Measurements from ENCODE around the gene KCNH2. TPM values are rescaled to one million over a fixed set of nuclear protein-coding genes. Genes with fewer than 3 reads are reported as not detected.

Gene KCNH2
- total RNA-seq, 2 experiments from 2014 or later, result not detected

- POLR2A ChIA-PET, result no interaction called here
- Mint-ChIP-seq H3K4me3 (no peak overlapping the region), H3K36me3 (ENCODE audit: low read depth) (no peaks in the 10 kb centered on the region), H3K27me3 (ENCODE audit: low read depth) (peaks cover 4% of the 10 kb centered on the region), H3K27ac (no peak overlapping the region), H3K4me1 (ENCODE audit: low read depth) (peaks cover 22% of the 10 kb centered on the region), H3K9me3 (ENCODE audit: insufficient read depth) (no peaks in the 10 kb centered on the region)
- ATAC-seq (no peak), DNase-seq (no peak)
- CTCF ChIA-PET, result interaction anchor here (1.5 kb wide), 1 partner anchor 9 kb away, joined by 3 read pairs; no protein-coding TSS in a partner anchor
These were observed 23.4 kb upstream of the KCNH2 start for GRCh38 chr7:151001546-151001945.

GRCh38 chr7:151000897-151001495 lies 22.9 kb upstream of the KCNH2 start:
- H3K36me3 Mint-ChIP-seq (ENCODE audit: low read depth), result no peaks in the 10 kb centered on the region
- no peaks in the 10 kb centered on the region for H3K9me3 Mint-ChIP-seq (ENCODE audit: insufficient read depth)
- H3K27ac Mint-ChIP-seq, result no peak overlapping the region
- POLR2A ChIA-PET, result interaction anchor here (0.6 kb wide), 1 partner anchor 66 kb away, joined by 3 read pairs; no protein-coding TSS in a partner anchor
- DNase-seq, result no peak
- peaks cover 4% of the 10 kb centered on the region for H3K27me3 Mint-ChIP-seq (ENCODE audit: low read depth)
- H3K4me1 Mint-ChIP-seq (ENCODE audit: low read depth), result peaks cover 23% of the 10 kb centered on the region
- CTCF ChIA-PET, result interaction anchor here (1.5 kb wide), 1 partner anchor 10 kb away, joined by 3 read pairs; no protein-coding TSS in a partner anchor
- H3K4me3 Mint-ChIP-seq, result no peak overlapping the region
- no peak for ATAC-seq

GRCh38 chr7:150999497-151000230 lies 21.5 kb upstream of the KCNH2 start:
- peaks cover 28% of the 10 kb centered on the region for H3K4me1 Mint-ChIP-seq (ENCODE audit: low read depth)
- DNase-seq (no peak), ATAC-seq (no peak)
- H3K27me3 Mint-ChIP-seq (ENCODE audit: low read depth), result peaks cover 4% of the 10 kb centered on the region
- ChIA-PET POLR2A (no interaction called here), CTCF (no interaction called here)
- H3K27ac Mint-ChIP-seq, result no peak overlapping the region
- H3K36me3 Mint-ChIP-seq (ENCODE audit: low read depth), result no peaks in the 10 kb centered on the region
- H3K4me3 Mint-ChIP-seq, result no peak overlapping the region
- no peaks in the 10 kb centered on the region for H3K9me3 Mint-ChIP-seq (ENCODE audit: insufficient read depth)

GRCh38 chr7:150999001-150999400 lies 20.9 kb upstream of the KCNH2 start:
- no peak overlapping the region for H3K27ac Mint-ChIP-seq
- ATAC-seq, result no peak
- peaks cover 34% of the 10 kb centered on the region for H3K4me1 Mint-ChIP-seq (ENCODE audit: low read depth)
- no peaks in the 10 kb centered on the region for H3K9me3 Mint-ChIP-seq (ENCODE audit: insufficient read depth)
- DNase-seq, result no peak
- ChIA-PET CTCF (no interaction called here), POLR2A (no interaction called here)
- H3K4me3 Mint-ChIP-seq, result no peak overlapping the region
- peaks cover 4% of the 10 kb centered on the region for H3K27me3 Mint-ChIP-seq (ENCODE audit: low read depth)
- H3K36me3 Mint-ChIP-seq (ENCODE audit: low read depth), result no peaks in the 10 kb centered on the region

- ATAC-seq, result no peak
- DNase-seq, result no peak
- no peaks in the 10 kb centered on the region for H3K36me3 Mint-ChIP-seq (ENCODE audit: low read depth)
- no peak overlapping the region for H3K4me3 Mint-ChIP-seq
- H3K27me3 Mint-ChIP-seq (ENCODE audit: low read depth), result peaks cover 4% of the 10 kb centered on the region
- CTCF ChIA-PET, result no interaction called here
- POLR2A ChIA-PET, result no interaction called here
- H3K4me1 Mint-ChIP-seq (ENCODE audit: low read depth), result peaks cover 37% of the 10 kb centered on the region
- H3K27ac Mint-ChIP-seq, result no peak overlapping the region
- no peaks in the 10 kb centered on the region for H3K9me3 Mint-ChIP-seq (ENCODE audit: insufficient read depth)
These were observed 20.2 kb upstream of the KCNH2 start for GRCh38 chr7:150998341-150998740.

- H3K36me3 Mint-ChIP-seq (ENCODE audit: low read depth), result no peaks in the 10 kb centered on the region
- ChIA-PET POLR2A (no interaction called here), CTCF (interaction anchor here (0.7 kb wide), 1 partner anchor 35 kb away, joined by 4 read pairs; no protein-coding TSS in a partner anchor)
- peaks cover 4% of the 10 kb centered on the region for H3K27me3 Mint-ChIP-seq (ENCODE audit: low read depth)
- DNase-seq (no peak), ATAC-seq (no peak)
- no peak overlapping the region for H3K27ac Mint-ChIP-seq
- H3K4me1 Mint-ChIP-seq (ENCODE audit: low read depth), result peaks cover 37% of the 10 kb centered on the region
- H3K9me3 Mint-ChIP-seq (ENCODE audit: insufficient read depth), result no peaks in the 10 kb centered on the region
- no peak overlapping the region for H3K4me3 Mint-ChIP-seq
These were observed 19.7 kb upstream of the KCNH2 start for GRCh38 chr7:150997817-150998216.

GRCh38 chr7:150997075-150997511 lies 19.0 kb upstream of the KCNH2 start:
- peaks cover 37% of the 10 kb centered on the region for H3K4me1 Mint-ChIP-seq (ENCODE audit: low read depth)
- CTCF ChIA-PET, result interaction anchor here (0.7 to 1.0 kb wide), 3 partner anchors 14 to 34 kb away, joined by 3 to 4 read pairs (median 3); no protein-coding TSS in a partner anchor
- no peaks in the 10 kb centered on the region for H3K36me3 Mint-ChIP-seq (ENCODE audit: low read depth)
- no peak overlapping the region for H3K27ac Mint-ChIP-seq
- no peak for ATAC-seq
- peaks cover 4% of the 10 kb centered on the region for H3K27me3 Mint-ChIP-seq (ENCODE audit: low read depth)
- no peak for DNase-seq
- H3K4me3 Mint-ChIP-seq, result no peak overlapping the region
- POLR2A ChIA-PET, result no interaction called here
- no peaks in the 10 kb centered on the region for H3K9me3 Mint-ChIP-seq (ENCODE audit: insufficient read depth)

GRCh38 chr7:150996376-150997074 lies 18.4 kb upstream of the KCNH2 start:
- no peak for DNase-seq
- H3K27ac Mint-ChIP-seq, result no peak overlapping the region
- H3K27me3 Mint-ChIP-seq (ENCODE audit: low read depth), result peaks cover 4% of the 10 kb centered on the region
- no peaks in the 10 kb centered on the region for H3K9me3 Mint-ChIP-seq (ENCODE audit: insufficient read depth)
- no peak overlapping the region for H3K4me3 Mint-ChIP-seq
- no peak for ATAC-seq
- ChIA-PET CTCF (interaction anchor here (0.6 to 1.0 kb wide), 3 partner anchors 11 to 22 kb away, joined by 3 read pairs; no protein-coding TSS in a partner anchor), POLR2A (no interaction called here)
- peaks cover 37% of the 10 kb centered on the region for H3K4me1 Mint-ChIP-seq (ENCODE audit: low read depth)
- no peaks in the 10 kb centered on the region for H3K36me3 Mint-ChIP-seq (ENCODE audit: low read depth)

- H3K36me3 Mint-ChIP-seq (ENCODE audit: low read depth), result peaks cover 1% of the 10 kb centered on the region
- no peak for ATAC-seq
- DNase-seq, result no peak
- peaks cover 13% of the 10 kb centered on the region for H3K9me3 Mint-ChIP-seq (ENCODE audit: insufficient read depth)
- CTCF ChIA-PET, result interaction anchor here (0.7 to 1.7 kb wide), 7 partner anchors 8 to 119 kb away, joined by 3 to 22 read pairs (median 5); no protein-coding TSS in a partner anchor
- POLR2A ChIA-PET, result interaction anchor here (0.7 kb wide), 1 partner anchor 13 kb away, joined by 3 read pairs; no protein-coding TSS in a partner anchor
- H3K4me3 Mint-ChIP-seq, result peak overlapping the region; percentile 27
- H3K27me3 Mint-ChIP-seq (ENCODE audit: low read depth), result peaks cover 8% of the 10 kb centered on the region
- peaks cover 29% of the 10 kb centered on the region for H3K4me1 Mint-ChIP-seq (ENCODE audit: low read depth)
- H3K27ac Mint-ChIP-seq, result peak overlapping the region; percentile 52
These were observed 16.9 kb upstream of the KCNH2 start for GRCh38 chr7:150994838-150995510.

- CTCF ChIA-PET, result interaction anchor here (0.7 to 1.7 kb wide), 11 partner anchors 8 to 118 kb away, joined by 3 to 22 read pairs (median 4); no protein-coding TSS in a partner anchor
- Mint-ChIP-seq H3K27me3 (ENCODE audit: low read depth) (peaks cover 12% of the 10 kb centered on the region), H3K4me1 (ENCODE audit: low read depth) (peaks cover 29% of the 10 kb centered on the region), H3K4me3 (peak overlapping the region; percentile 27), H3K9me3 (ENCODE audit: insufficient read depth) (peaks cover 13% of the 10 kb centered on the region), H3K27ac (peak overlapping the region; percentile 52), H3K36me3 (ENCODE audit: low read depth) (peaks cover 3% of the 10 kb centered on the region)
- DNase-seq (peak; percentile 54), ATAC-seq (peak; percentile 80)
- POLR2A ChIA-PET, result interaction anchor here (0.7 to 1.2 kb wide), 2 partner anchors 14 to 87 kb away, joined by 3 read pairs; partner anchors contain the start of gene FASTK
These were observed 16.2 kb upstream of the KCNH2 start for GRCh38 chr7:150994141-150994837.

- POLR2A ChIA-PET, result interaction anchor here (1.2 kb wide), 2 partner anchors 56 to 87 kb away, joined by 3 read pairs; partner anchors contain the start of gene FASTK
- peaks cover 12% of the 10 kb centered on the region for H3K27me3 Mint-ChIP-seq (ENCODE audit: low read depth)
- DNase-seq (no peak), ATAC-seq (no peak)
- H3K9me3 Mint-ChIP-seq (ENCODE audit: insufficient read depth), result peaks cover 13% of the 10 kb centered on the region
- H3K27ac Mint-ChIP-seq, result no peak overlapping the region
- no peak overlapping the region for H3K4me3 Mint-ChIP-seq
- CTCF ChIA-PET, result interaction anchor here (0.9 to 1.7 kb wide), 9 partner anchors 8 to 95 kb away, joined by 3 to 22 read pairs (median 4); no protein-coding TSS in a partner anchor
- H3K36me3 Mint-ChIP-seq (ENCODE audit: low read depth), result peaks cover 3% of the 10 kb centered on the region
- peaks cover 34% of the 10 kb centered on the region for H3K4me1 Mint-ChIP-seq (ENCODE audit: low read depth)
These were observed 15.4 kb upstream of the KCNH2 start for GRCh38 chr7:150993511-150993910.

All from activated CD8-positive, alpha-beta T cell treated with anti-CD3 and anti-CD28 coated beads, Interleukin-2, amount 10 ng/mL, durations not matched to agents 7 days and 5 days (primary cell).